H1 (cell line): ENCODE results near the gene ARCN1. TPM values are rescaled to one million over a fixed set of nuclear protein-coding genes. Genes with fewer than 3 reads are reported as not detected.

ENCODE experiments used
- CTCF ChIA-PET: fragments of 300-600 bp; sonication (Branson Sonifier 250); formaldehyde crosslinking; loops from one replicate; lab custom pipeline; 2021; ENCODE audit not compliant: partially characterized antibody; lab: Charles Lee
- POLR2A ChIA-PET: fragments of 300-600 bp; sonication (Branson Sonifier 250); formaldehyde crosslinking; loops from one replicate; lab custom pipeline; 2021; ENCODE audit warnings: inconsistent platforms; ENCODE audit not compliant: partially characterized antibody; lab: Charles Lee
- DNase-seq, 2 experiments: peaks; one replicate each; pipeline versions ENCODE4 v3.0.0 to v3.0.0-alpha.2; 2010 to 2022; ENCODE audit warnings: low spot score in 2 of 2, low read depth in 1 of 2, mixed read lengths in 1 of 2
- FAIRE-seq: peaks from 2 replicates; lab custom pipeline; 2011; peaks lifted over from hg19 to GRCh38; lab: Jason Lieb, UNC
- H2AFZ ChIP-seq: 2 replicates; pipeline ENCODE4 v1.8.1; 2012; ENCODE audit warnings: low read length, inconsistent platforms
- H2AK5ac ChIP-seq: 2 replicates; pipeline ENCODE4 v1.6.1; 2013; ENCODE audit warnings: low read depth, low read length
- H2BK120ac ChIP-seq: replicated peaks from 2 replicates; pipeline ENCODE3; 2013; ENCODE audit warnings: low read depth, low read length, inconsistent platforms
- H2BK12ac ChIP-seq: 2 replicates; pipeline ENCODE4 v1.6.1; 2013; ENCODE audit warnings: low read depth, low read length
- H2BK15ac ChIP-seq: 2 replicates; pipeline ENCODE4 v1.6.1; 2013; ENCODE audit warnings: low read length
- H2BK20ac ChIP-seq: 2 replicates; pipeline ENCODE4 v1.6.1; 2013; ENCODE audit warnings: low read length
- H2BK5ac ChIP-seq: 2 replicates; pipeline ENCODE4 v1.6.1; 2013; ENCODE audit warnings: low read depth, low read length
- H3K14ac ChIP-seq: 2 replicates; pipeline ENCODE4 v1.6.1; 2013; ENCODE audit warnings: inconsistent platforms; ENCODE audit not compliant: insufficient read length
- H3K18ac ChIP-seq: 2 replicates; pipeline ENCODE4 v1.6.1; 2013; ENCODE audit warnings: low read length; ENCODE audit errors: extremely low read depth
- H3K23ac ChIP-seq: 2 replicates; pipeline ENCODE4 v1.6.1; 2013; ENCODE audit warnings: inconsistent platforms; ENCODE audit not compliant: insufficient read length
- H3K23me2 ChIP-seq: 2 replicates; pipeline ENCODE4 v1.6.1; 2013; ENCODE audit warnings: low read depth, low read length
- H3K27ac ChIP-seq: 2 replicates; pipeline ENCODE4 v1.6.1; 2011; ENCODE audit warnings: low read depth, low read length, inconsistent platforms
- H3K27me3 ChIP-seq, 4 experiments: replicated peaks in 1 of 4; 1 replicate in 1 of 4; 2 replicates in 3 of 4; pipeline versions ENCODE4 v1.6.1 to v1.8.1; 2011 to 2013; ENCODE audit warnings: low read length in 3 of 4, mild to moderate bottlenecking in 3 of 4, inconsistent platforms in 2 of 4, mixed read lengths in 2 of 4, moderate library complexity in 1 of 4; ENCODE audit not compliant: control insufficient read depth in 3 of 4, insufficient read depth in 3 of 4; ENCODE audit errors: extremely low read depth in 1 of 4
- H3K36me3 ChIP-seq, 4 experiments: 2 replicates each; pipeline versions ENCODE4 v1.6.1 to v1.8.1; 2011 to 2013; ENCODE audit warnings: mild to moderate bottlenecking in 4 of 4, low read length in 3 of 4, moderate library complexity in 2 of 4, control low read depth in 1 of 4, inconsistent platforms in 1 of 4; ENCODE audit not compliant: insufficient read depth in 4 of 4, control insufficient read depth in 2 of 4
- H3K4ac ChIP-seq: replicated peaks from 2 replicates; pipeline ENCODE3; 2013; ENCODE audit warnings: low read length, low read depth, mixed read lengths, inconsistent platforms; ENCODE audit not compliant: insufficient read length
- H3K4me1 ChIP-seq, 4 experiments: replicated peaks in 1 of 4; 1 replicate in 1 of 4; 2 replicates in 3 of 4; pipeline versions ENCODE4 v1.6.1 to v1.8.1; 2011 to 2013; ENCODE audit warnings: low read length in 3 of 4, inconsistent platforms in 2 of 4, mixed read lengths in 1 of 4; ENCODE audit not compliant: insufficient read depth in 4 of 4, control insufficient read depth in 3 of 4
- H3K4me2 ChIP-seq, 2 experiments: 2 replicates each; pipeline versions ENCODE4 v1.6.1 to v1.8.1; 2011 to 2013; ENCODE audit warnings: low read depth in 2 of 2, low read length in 2 of 2, control low read depth in 1 of 2, inconsistent platforms in 1 of 2, mild to moderate bottlenecking in 1 of 2; ENCODE audit not compliant: insufficient read depth in 1 of 2
- H3K4me3 ChIP-seq, 4 experiments: fragments of 200-600, 300-600 bp in 1 of 4; sonication (generic), shearing (Covaris generic), sonication (Bioruptor Twin) in 1 of 4; 2 replicates each; pipeline versions ENCODE4 v1.5.1 to v1.8.1; 2011 to 2016; ENCODE audit warnings: low read length in 4 of 4, low read depth in 3 of 4, control low read depth in 2 of 4, inconsistent platforms in 2 of 4, mild to moderate bottlenecking in 2 of 4, mixed read lengths in 1 of 4, moderate library complexity in 1 of 4; ENCODE audit not compliant: insufficient read depth in 2 of 4; ENCODE audit errors: extremely low read depth in 1 of 4
- H3K56ac ChIP-seq: replicated peaks from 2 replicates; pipeline ENCODE3; 2013; ENCODE audit warnings: low read depth, mild to moderate bottlenecking, mixed read lengths, low read length, inconsistent platforms; ENCODE audit not compliant: insufficient read length
- H3K79me1 ChIP-seq: 2 replicates; pipeline ENCODE4 v1.6.1; 2013; ENCODE audit warnings: low read depth, low read length, control low read depth
- H3K79me2 ChIP-seq, 2 experiments: 2 replicates each; pipeline versions ENCODE4 v1.6.1 to v1.8.1; 2012 to 2013; ENCODE audit warnings: low read length in 2 of 2, mild to moderate bottlenecking in 2 of 2, inconsistent platforms in 1 of 2; ENCODE audit not compliant: insufficient read depth in 2 of 2, control insufficient read depth in 1 of 2
- H3K9ac ChIP-seq, 4 experiments: replicated peaks in 1 of 4; 1 replicate in 1 of 4; 2 replicates in 3 of 4; pipeline versions ENCODE4 v1.6.1 to v1.8.1; 2011 to 2013; ENCODE audit warnings: low read depth in 3 of 4, low read length in 3 of 4, control low read depth in 2 of 4, mild to moderate bottlenecking in 2 of 4, moderate library complexity in 2 of 4, inconsistent platforms in 1 of 4; ENCODE audit errors: extremely low read depth in 1 of 4
- H3K9me3 ChIP-seq, 2 experiments: 2 replicates each; pipeline versions ENCODE4 v1.6.1 to v1.8.1; 2012 to 2013; ENCODE audit warnings: mild to moderate bottlenecking in 2 of 2, moderate library complexity in 2 of 2, control low read depth in 1 of 2, inconsistent platforms in 1 of 2, low read depth in 1 of 2, low read length in 1 of 2, mixed read lengths in 1 of 2; ENCODE audit not compliant: insufficient read depth in 2 of 2
- H4K20me1 ChIP-seq, 2 experiments: replicated peaks in 1 of 2; 2 replicates each; pipeline versions ENCODE3 to v1.8.1; 2011 to 2013; ENCODE audit warnings: inconsistent platforms in 2 of 2, low read length in 2 of 2, mild to moderate bottlenecking in 1 of 2; ENCODE audit not compliant: insufficient read depth in 2 of 2, control insufficient read depth in 1 of 2
- H4K5ac ChIP-seq: 2 replicates; pipeline ENCODE4 v1.6.1; 2013; ENCODE audit warnings: low read length, low read depth, mixed read lengths, inconsistent platforms; ENCODE audit not compliant: insufficient read length
- H4K8ac ChIP-seq: 2 replicates; pipeline ENCODE4 v1.8.0; 2013; ENCODE audit warnings: mild to moderate bottlenecking, moderate library complexity, low read length, inconsistent platforms; ENCODE audit not compliant: insufficient read depth; ENCODE audit errors: extremely low read depth
- H4K91ac ChIP-seq: replicated peaks from 2 replicates; pipeline ENCODE3; 2013; ENCODE audit warnings: low read length, mixed read lengths, inconsistent platforms; ENCODE audit not compliant: insufficient read length
- CHD2 ChIP-seq: IDR thresholded peaks from 2 replicates; pipeline ENCODE4 v1.6.1; 2012; ENCODE audit warnings: low read length, improper control_type of control experiment
- CTBP2 ChIP-seq: IDR thresholded peaks from 2 replicates; pipeline ENCODE4 v1.7.0; 2011; ENCODE audit warnings: borderline replicate concordance, mild to moderate bottlenecking, moderate library complexity, mixed read lengths, low read length; ENCODE audit not compliant: insufficient read depth, insufficient read length
- HDAC6 ChIP-seq: IDR thresholded peaks from one replicate; pipeline ENCODE4 v1.7.1; 2012; ENCODE audit warnings: low read depth, mild to moderate bottlenecking, inconsistent platforms, low read length, moderate library complexity
- JUN ChIP-seq: IDR thresholded peaks from 2 replicates; pipeline ENCODE4 v1.6.1; 2011; ENCODE audit warnings: low read depth, mild to moderate bottlenecking, improper control_type of control experiment, low read length
- KDM5A ChIP-seq: fragments of 200-600 bp; IDR thresholded peaks from 2 replicates; pipeline ENCODE4 v1.7.1; 2012; ENCODE audit warnings: mild to moderate bottlenecking, low read length, inconsistent platforms, mixed read lengths
- MAFK ChIP-seq: IDR thresholded peaks from 2 replicates; pipeline ENCODE4 v1.6.1; 2012; ENCODE audit warnings: low read depth, mild to moderate bottlenecking, improper control_type of control experiment, low read length
- MAX ChIP-seq: IDR thresholded peaks from 2 replicates; pipeline ENCODE4 v1.6.1; 2012; ENCODE audit warnings: inconsistent platforms
- POLR2A ChIP-seq, 2 experiments: IDR thresholded peaks; 1 replicate in 1 of 2; 2 replicates in 1 of 2; pipeline ENCODE4 v1.6.1; 2011; ENCODE audit warnings: low read depth in 2 of 2, low read length in 2 of 2, mild to moderate bottlenecking in 2 of 2; ENCODE audit errors: control extremely low read depth in 1 of 2
- SAP30 ChIP-seq: fragments of 300-600 bp; sonication (generic); IDR thresholded peaks from 2 replicates; pipeline ENCODE4 v1.7.1; 2012; ENCODE audit warnings: low read length, moderate library complexity, mild to moderate bottlenecking, inconsistent platforms; ENCODE audit not compliant: insufficient read depth, insufficient replicate concordance
- SIRT6 ChIP-seq: IDR thresholded peaks from one replicate; pipeline ENCODE4 v1.7.1; 2012; ENCODE audit warnings: low read length, inconsistent platforms
- TBP ChIP-seq: IDR thresholded peaks from 2 replicates; pipeline ENCODE4 v1.6.1; 2011; ENCODE audit warnings: low read depth, low read length, improper control_type of control experiment
- WGBS, 2 experiments: shearing (Covaris generic) in 1 of 2; methylation state at CpG; one replicate each; pipeline versions ENCODE4 v1.1.6 to v1.1.7; 2013 to 2015; ENCODE audit warnings: low lambda C conversion rate in 2 of 2, mixed read lengths in 2 of 2, inconsistent platforms in 1 of 2, low coverage in 1 of 2, missing lambda C conversion rate in 1 of 2; ENCODE audit not compliant: insufficient replicate concordance in 2 of 2, insufficient coverage in 1 of 2, insufficient read length in 1 of 2; ENCODE audit errors: extremely low coverage in 1 of 2, missing lambda C conversion rate in 1 of 2; 5-methylcytosine and 5-hydroxymethylcytosine counted together
- polyA plus RNA-seq, 7 experiments: library from polyadenylated mRNA; depleted of rRNA in 3 of 7; stranded (reverse) in 5 of 7; unstranded in 2 of 7; fragments of >200 nt in 5 of 7; fragments of 200-250 nt in 2 of 7; gene quantifications; 1 replicate in 5 of 7; 2 replicates in 1 of 7; 4 replicates in 1 of 7; pipeline versions ENCODE4 v1.2.1 to v1.2.3, GENCODE V29; 2011 to 2013; ENCODE audit warnings: missing spikeins in 2 of 7, mixed read lengths in 2 of 7
- total RNA-seq: library from RNA; stranded (reverse); fragmentation: NEBNext Ultra II Directional; extraction: Animal tissue kit (Norgen Biotek cat#: 25700); gene quantifications from 2 replicates; pipeline ENCODE4 v1.2.1, GENCODE V29; 2021

The ARCN1 gene
- total and polyA plus RNA-seq, 2 of the 8 experiments (the other 6 are each of a cell fraction or from before 2014, with no cell fraction given): 132 to 146 TPM

DNA sequence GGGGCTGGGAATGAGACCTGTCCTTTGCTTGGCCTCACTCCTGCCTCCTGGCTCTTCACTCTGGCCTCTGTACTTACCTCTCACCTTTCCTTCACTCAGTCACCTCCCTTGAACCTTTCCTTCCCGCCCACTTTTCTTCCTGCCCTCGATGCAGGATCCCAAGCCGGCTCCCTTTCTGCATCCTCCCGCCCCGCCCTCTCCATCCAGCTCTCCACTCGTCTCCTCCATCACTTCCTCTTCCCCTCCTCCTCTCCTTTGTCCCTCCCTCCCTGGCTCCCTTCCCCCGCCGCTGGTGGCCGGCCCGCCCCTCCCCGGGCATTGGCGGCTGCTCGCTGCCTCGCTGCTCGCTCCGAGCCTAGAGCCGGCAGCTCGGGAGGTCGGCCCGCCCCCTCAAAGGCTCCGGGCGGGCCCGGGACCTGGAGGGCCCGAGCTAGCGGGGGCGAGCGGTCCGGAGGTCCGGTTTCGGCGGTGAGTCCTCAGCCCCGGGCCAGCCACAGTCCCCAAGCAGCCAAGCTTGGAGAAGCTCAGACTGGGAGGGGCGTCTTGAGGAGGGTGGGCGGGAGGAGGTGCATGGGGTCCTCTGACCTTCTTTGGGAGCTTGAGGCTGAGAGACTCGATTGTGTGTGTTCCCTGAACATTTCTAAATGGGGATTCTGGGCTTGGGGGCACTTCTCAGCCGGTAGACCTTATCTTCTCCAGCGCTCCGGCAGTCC is 49.0 kb downstream of the ARCN1 start:
- Histone ChIP-seq H3K36me3 (peaks cover 0 to 10% (median 5%) of the 10 kb centered on the region in 4 experiments; a peak in 4 of 8 replicates), H4K20me1 (peaks cover 0 to 5% of the 10 kb centered on the region in 2 experiments), H2AK5ac (peak overlapping the region; percentile 76; the same call in 1 of the 2 replicates), H3K4me1 (peaks cover 5 to 39% (median 30%) of the 10 kb centered on the region in 4 experiments), H3K23me2 (peaks cover 7% of the 10 kb centered on the region), H3K18ac (peak overlapping the region; percentile 95), H3K9ac (peak overlapping the region; percentile 50 to 71 (median 64)), H3K4ac (peak overlapping the region; percentile 55), H2BK20ac (0 out of 2 replicates have a peak overlapping the region, but pooled peaks have one; percentile 93), H3K4me3 (peak overlapping the region; percentile 41 to 82 (median 70)), H2BK12ac (peak overlapping the region; percentile 60), H4K91ac (peak overlapping the region; percentile 90), H2BK5ac (peak overlapping the region; percentile 95), H3K79me1 (peaks cover 15% of the 10 kb centered on the region), H3K27me3 (no peaks in the 10 kb centered on the region), H2BK120ac (peak overlapping the region; percentile 36), H2AFZ (no peak overlapping the region), H4K5ac (peak overlapping the region; percentile 73), H2BK15ac (peak overlapping the region; percentile 94), H3K4me2 (peak overlapping the region; percentile 97), H4K8ac (peak overlapping the region; percentile 64), H3K23ac (no peak overlapping the region), H3K56ac (peak overlapping the region; percentile 24), H3K9me3 (no peaks in the 10 kb centered on the region), H3K79me2 (peaks cover 7 to 27% of the 10 kb centered on the region in 2 experiments; a peak in 2 of 4 replicates), H3K27ac (peak overlapping the region; percentile 50; the same call in 1 of the 2 replicates), H3K14ac (no peak overlapping the region)
- ChIA-PET POLR2A (interaction anchor here (0.8 to 28.7 kb wide), 9 partner anchors 9 to 170 kb away, joined by 3 to 574 read pairs (median 4); partner anchors contain the start of genes DDX6 and PHLDB1), CTCF (interaction anchor here (0.7 to 10.4 kb wide), 9 partner anchors 12 to 84 kb away, joined by 3 to 155 read pairs (median 4); partner anchors contain the start of gene PHLDB1)
- peak in 1 of 2 experiments; percentile 89 for DNase-seq
- FAIRE-seq: no peak
- 0% methylated on average over 7 of the region's 38 CpGs; no CpG with 5 or more reads in 1 of the 2 experiments for WGBS, 2 experiments
- TF ChIP-seq SAP30 (no peak), POLR2A (IDR thresholded peaks at IDR 0.05; ENCODE audit: control extremely low read depth in 1 of 2, low read depth in 2 of 2, low read length in 2 of 2) (peak in 1 of 2 experiments; percentile 34; a peak in 1 of 3 replicates), SIRT6 (no peak), KDM5A (no peak), MAX (no peak), TBP (0 out of 2 replicates have a peak, but pooled peaks have one; percentile 8), JUN (no peak), MAFK (no peak), CHD2 (no peak; the same call in 1 of the 2 replicates), CTBP2 (no peak), HDAC6 (no peak)
